Measurements from ENCODE around the gene ZNF460. TPM values are rescaled to one million over a fixed set of nuclear protein-coding genes. Genes with fewer than 3 reads are reported as not detected.

Gene ZNF460
- total and polyA plus RNA-seq, 2 of the 13 experiments (the other 11 are each of a cell fraction or from before 2014, with no cell fraction given) = 14.5 to 44.8 TPM

GRCh38 chr19:57279418-57280164 is 694 bp upstream of the ZNF460 start (continued):
- TF ChIP-seq TFDP1 (CRISPR knock-in tag; IDR thresholded peaks at IDR 0.05; ENCODE audit: borderline replicate concordance) (peak; percentile 90), ASH2L (IDR thresholded peaks at IDR 0.05; ENCODE audit: insufficient read length, low read depth, low read length) (peak; percentile 82), ARHGAP35 (CRISPR knock-in tag; IDR thresholded peaks at IDR 0.05; ENCODE audit: borderline replicate concordance) (peak; percentile 64; the same call in 1 of the 2 replicates), BCL3 (CRISPR knock-in tag; IDR thresholded peaks at IDR 0.05) (no peak; the same call in 1 of the 2 replicates), PHF21A (CRISPR knock-in tag; IDR thresholded peaks at IDR 0.05) (peak; percentile 67), ZNF431 (CRISPR knock-in tag; IDR thresholded peaks at IDR 0.05; ENCODE audit: borderline replicate concordance, low read depth) (no peak), ZNF224 (CRISPR knock-in tag; IDR thresholded peaks at IDR 0.05) (no peak), ZSCAN12 (CRISPR knock-in tag; IDR thresholded peaks at IDR 0.05) (peak; percentile 58; the same call in 1 of the 2 replicates), RARG (CRISPR knock-in tag; IDR thresholded peaks at IDR 0.05; ENCODE audit: low read depth) (no peak), GFI1 (CRISPR knock-in tag; IDR thresholded peaks at IDR 0.05; ENCODE audit: borderline replicate concordance) (no peak), POGZ (CRISPR knock-in tag; IDR thresholded peaks at IDR 0.05) (0 out of 2 replicates have a peak, but pooled peaks have one; percentile 57), ZBTB7B (CRISPR knock-in tag; IDR thresholded peaks at IDR 0.05) (no peak), RERE (CRISPR knock-in tag; IDR thresholded peaks at IDR 0.05; ENCODE audit: low read depth) (0 out of 2 replicates have a peak, but pooled peaks have one; percentile 28), GTF3A (CRISPR knock-in tag; conservative IDR thresholded peaks at IDR 0.05) (no peak), HNF1A (IDR thresholded peaks at IDR 0.05; ENCODE audit: low read depth) (no peak), HNF1A (CRISPR knock-in tag; IDR thresholded peaks at IDR 0.05; ENCODE audit: borderline replicate concordance) (peak; percentile 4; the same call in 1 of the 2 replicates)
